A549 (cell line): ENCODE results near the gene SMIM20.

Source experiments
- BCL3 ChIP-seq: fragments of >200 bp; sonication (Bioruptor Twin); formaldehyde crosslinking; IDR thresholded peaks from 3 replicates; pipeline ENCODE4 v1.6.1; 2016
- CTCF ChIP-seq: fragments of >200 bp; sonication (Bioruptor Twin); formaldehyde crosslinking; IDR thresholded peaks from 3 replicates; pipeline ENCODE4 v1.5.1; 2016
- EP300 ChIP-seq, 2 experiments: fragments of >200 bp; sonication (Bioruptor Twin); formaldehyde crosslinking; IDR thresholded peaks; 2 replicates in 1 of 2; 3 replicates in 1 of 2; pipeline ENCODE4 v1.6.1; 2016 to 2017
- HDAC2 ChIP-seq: fragments of 200-600 bp; sonication (generic); IDR thresholded peaks from 2 replicates; pipeline ENCODE4 v1.6.1; 2016
- POLR2A ChIP-seq: IDR thresholded peaks from 2 replicates; pipeline ENCODE4 v1.6.1; 2012; ENCODE audit warnings: mild to moderate bottlenecking, low read length
- REST ChIP-seq: fragments of 200-600 bp; sonication (generic); IDR thresholded peaks from 2 replicates; pipeline ENCODE4 v1.6.1; 2016; ENCODE audit warnings: antibody characterized with exemption, mild to moderate bottlenecking, moderate library complexity
- USF2 ChIP-seq: fragments of 450-650 bp; IDR thresholded peaks from 2 replicates; pipeline ENCODE4 v1.6.1; 2014; ENCODE audit warnings: antibody characterized with exemption

GRCh38 chr4:25914670-25915352 is 791 bp downstream of the SMIM20 start:
- TF ChIP-seq HDAC2 (no peak), POLR2A (no peak), REST (no peak), EP300 (IDR thresholded peaks at IDR 0.05) (no peak), CTCF (no peak), USF2 (no peak), BCL3 (no peak)
